Muscle layer of colon (tissue), 2 donors: ENCODE data around the gene NUBP1.

Experiments used
- H3K27ac ChIP-seq: one replicate; pipeline ENCODE4 v1.7.0; 2013; ENCODE audit warnings: low read depth, mild to moderate bottlenecking, low read length, moderate library complexity
- H3K27me3 ChIP-seq, 2 donors: one replicate each; pipeline ENCODE4 v1.7.0; 2013; ENCODE audit warnings: low read length in 2 of 2, mild to moderate bottlenecking in 2 of 2; ENCODE audit not compliant: insufficient read depth in 2 of 2, control insufficient read depth in 1 of 2
- H3K36me3 ChIP-seq: one replicate; pipeline ENCODE4 v1.7.0; 2013; ENCODE audit warnings: mild to moderate bottlenecking, low read length; ENCODE audit not compliant: insufficient read depth
- H3K4me1 ChIP-seq: one replicate; pipeline ENCODE4 v1.7.0; 2013; ENCODE audit warnings: mild to moderate bottlenecking, low read length; ENCODE audit not compliant: insufficient read depth
- H3K4me3 ChIP-seq, 2 donors: one replicate each; pipeline ENCODE4 v1.7.0; 2013; ENCODE audit warnings: low read length in 2 of 2, low read depth in 1 of 2, mild to moderate bottlenecking in 1 of 2, moderate library complexity in 1 of 2
- H3K9ac ChIP-seq: one replicate; pipeline ENCODE4 v1.7.0; 2013; ENCODE audit warnings: low read length
- H3K9me3 ChIP-seq: one replicate; pipeline ENCODE4 v1.7.0; 2013; ENCODE audit warnings: mild to moderate bottlenecking, low read length
- donor health status: abdominal sarcoma.
- donor health status: Adenocarcinoma of cecum.

Gene NUBP1

DNA sequence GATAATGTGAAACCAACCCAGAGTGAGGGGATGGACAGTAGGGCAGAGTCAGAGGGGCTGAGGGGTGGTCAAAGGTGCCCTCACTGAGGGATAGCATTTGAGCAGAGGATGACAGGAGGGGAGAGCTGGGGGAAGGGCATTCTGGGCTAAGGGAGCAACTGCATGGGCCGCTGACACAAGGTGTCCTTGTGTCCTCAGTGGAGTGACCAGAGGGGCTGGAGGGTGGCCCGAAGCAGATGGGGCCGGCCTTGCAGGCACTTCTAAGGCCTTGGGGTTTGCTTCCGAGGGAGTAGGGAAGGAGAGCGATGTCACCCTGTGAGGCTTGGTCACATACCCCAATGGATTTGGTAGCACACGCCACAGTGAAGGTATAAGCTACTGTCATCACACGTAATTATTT is 10.0 kb downstream of the NUBP1 start:
- no peak overlapping the region for H3K9ac ChIP-seq
- no peak overlapping the region for H3K27ac ChIP-seq
- H3K27me3 ChIP-seq, result no peaks in the 10 kb centered on the region
- H3K4me1 ChIP-seq, result no peaks in the 10 kb centered on the region
- H3K4me3 ChIP-seq, result no peak overlapping the region
- H3K36me3 ChIP-seq, result peaks cover 73% of the 10 kb centered on the region
- H3K9me3 ChIP-seq, result no peaks in the 10 kb centered on the region

- Histone ChIP-seq H3K4me1 (no peaks in the 10 kb centered on the region), H3K27ac (no peak overlapping the region), H3K4me3 (no peak overlapping the region), H3K9ac (no peak overlapping the region), H3K36me3 (peaks cover 73% of the 10 kb centered on the region), H3K9me3 (no peaks in the 10 kb centered on the region), H3K27me3 (no peaks in the 10 kb centered on the region)
Measured at GRCh38 chr16:10754941-10755340, 11.3 kb downstream of the NUBP1 start.

- Histone ChIP-seq H3K4me3 (no peak overlapping the region), H3K36me3 (peaks cover 85% of the 10 kb centered on the region), H3K27me3 (no peaks in the 10 kb centered on the region), H3K9me3 (no peaks in the 10 kb centered on the region), H3K9ac (no peak overlapping the region), H3K4me1 (no peaks in the 10 kb centered on the region), H3K27ac (no peak overlapping the region)
Measured at GRCh38 chr16:10756574-10756973, 12.9 kb downstream of the NUBP1 start.

GRCh38 chr16:10760858-10761257 is 17.2 kb downstream of the NUBP1 start:
- Histone ChIP-seq H3K9me3 (no peaks in the 10 kb centered on the region), H3K4me1 (no peaks in the 10 kb centered on the region), H3K9ac (no peak overlapping the region), H3K4me3 (no peak overlapping the region), H3K27me3 (no peaks in the 10 kb centered on the region), H3K27ac (no peak overlapping the region), H3K36me3 (peaks cover 80% of the 10 kb centered on the region)

DNA sequence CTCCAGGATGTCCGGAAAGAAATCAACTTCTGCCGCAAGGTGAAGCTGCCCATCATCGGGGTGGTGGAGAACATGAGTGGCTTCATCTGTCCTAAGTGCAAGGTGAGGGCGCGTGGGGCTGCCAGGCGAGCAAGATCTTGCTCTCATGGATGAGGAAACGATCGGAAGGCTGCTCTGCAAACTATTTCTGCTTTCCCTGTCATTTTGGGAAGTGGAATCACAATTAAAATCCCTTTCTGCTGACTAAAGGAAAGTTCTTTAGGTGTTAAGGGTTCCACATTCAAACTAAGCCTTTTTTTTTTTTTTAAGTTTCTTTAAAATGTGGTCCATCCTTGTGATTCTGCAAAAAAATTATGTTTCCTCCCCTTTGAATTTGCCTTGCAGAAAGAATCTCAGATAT is 17.7 kb downstream of the NUBP1 start:
- H3K27me3 ChIP-seq, result no peaks in the 10 kb centered on the region
- peaks cover 81% of the 10 kb centered on the region for H3K36me3 ChIP-seq
- no peak overlapping the region for H3K4me3 ChIP-seq
- H3K9ac ChIP-seq, result no peak overlapping the region
- H3K9me3 ChIP-seq, result no peaks in the 10 kb centered on the region
- H3K27ac ChIP-seq, result no peak overlapping the region
- H3K4me1 ChIP-seq, result no peaks in the 10 kb centered on the region

DNA sequence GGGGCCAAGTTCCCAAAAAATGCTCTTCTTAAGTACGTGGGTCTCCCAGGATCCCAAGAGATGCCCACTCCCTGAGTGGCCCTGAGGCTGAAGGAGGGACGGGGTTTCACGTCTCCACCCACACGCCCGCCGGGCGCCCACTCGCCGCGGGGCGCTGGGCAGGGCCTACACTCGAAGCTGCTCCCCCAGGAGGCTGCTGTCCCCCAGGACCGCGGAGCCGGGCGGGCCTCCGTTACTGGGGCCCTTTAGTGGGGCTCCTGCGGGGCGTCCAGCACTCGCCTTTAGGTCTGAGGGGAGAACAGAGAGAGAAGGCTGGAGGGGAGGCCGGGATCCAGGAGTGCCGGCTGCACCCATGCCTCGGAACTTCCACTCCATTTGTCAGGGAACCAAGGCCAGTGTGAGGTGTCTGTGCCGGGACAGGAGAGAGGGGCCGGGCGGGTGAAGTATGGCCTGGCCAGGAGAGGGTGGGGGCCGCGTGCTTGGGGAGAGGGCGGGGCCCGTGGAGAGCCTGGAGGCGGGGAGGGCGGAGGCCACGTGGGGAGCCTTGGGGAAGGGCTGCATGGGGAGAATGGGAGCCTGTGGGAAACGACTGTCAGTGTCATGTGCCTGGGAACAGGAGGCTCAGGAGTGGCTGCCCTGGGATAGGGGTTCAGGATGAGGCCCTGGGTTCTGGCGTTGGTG is 18.8 kb downstream of the NUBP1 start:
- no peak overlapping the region for H3K9ac ChIP-seq
- H3K9me3 ChIP-seq, result no peaks in the 10 kb centered on the region
- peaks cover 81% of the 10 kb centered on the region for H3K36me3 ChIP-seq
- H3K27ac ChIP-seq, result no peak overlapping the region
- H3K4me3 ChIP-seq, result no peak overlapping the region
- H3K27me3 ChIP-seq, result no peaks in the 10 kb centered on the region
- H3K4me1 ChIP-seq, result no peaks in the 10 kb centered on the region

DNA sequence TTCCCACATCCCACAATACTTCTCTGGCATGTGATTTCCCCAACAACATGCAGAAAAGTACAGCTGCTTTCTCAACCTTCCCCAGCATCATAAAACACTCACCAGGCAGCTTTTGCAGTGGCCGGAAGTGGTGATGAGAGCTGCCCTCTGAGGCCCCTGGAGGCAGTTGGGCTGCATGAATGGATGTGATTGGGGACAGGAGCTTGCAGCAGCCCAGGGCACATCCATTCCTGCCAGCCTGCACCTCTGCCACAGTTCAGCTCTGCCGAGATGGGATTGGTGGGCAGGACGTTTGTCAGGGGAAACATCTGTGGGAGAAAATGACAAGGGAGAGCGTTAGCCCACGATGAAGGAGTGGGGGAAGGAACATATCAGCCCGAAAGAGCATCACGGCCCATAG is 19.8 kb downstream of the NUBP1 start:
- Histone ChIP-seq H3K4me3 (no peak overlapping the region), H3K36me3 (peaks cover 77% of the 10 kb centered on the region), H3K9me3 (no peaks in the 10 kb centered on the region), H3K9ac (no peak overlapping the region), H3K4me1 (no peaks in the 10 kb centered on the region), H3K27ac (no peak overlapping the region), H3K27me3 (no peaks in the 10 kb centered on the region)

DNA sequence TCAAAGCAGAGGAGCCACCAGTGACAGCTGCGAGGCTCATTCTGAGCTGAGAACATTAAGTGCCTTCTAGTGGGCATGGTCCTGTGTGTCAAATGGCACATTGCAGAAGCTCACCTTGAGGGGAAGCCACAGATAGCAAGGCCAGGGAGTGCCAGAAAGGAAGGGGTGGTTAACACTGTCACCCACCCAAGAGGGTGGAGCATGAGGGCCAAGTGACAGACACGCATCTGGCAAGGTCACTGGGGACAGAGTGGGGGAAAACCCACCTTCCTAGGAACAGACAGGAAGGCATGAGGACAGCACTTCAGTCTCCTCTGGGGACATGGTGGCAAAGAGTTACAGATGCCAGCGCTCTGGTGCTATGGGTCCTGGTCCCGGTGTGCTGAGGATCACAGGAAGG is 22.1 kb downstream of the NUBP1 start:
- Histone ChIP-seq H3K9me3 (no peaks in the 10 kb centered on the region), H3K27me3 (no peaks in the 10 kb centered on the region), H3K4me3 (no peak overlapping the region), H3K27ac (no peak overlapping the region), H3K36me3 (peaks cover 54% of the 10 kb centered on the region), H3K4me1 (no peaks in the 10 kb centered on the region), H3K9ac (no peak overlapping the region)

DNA sequence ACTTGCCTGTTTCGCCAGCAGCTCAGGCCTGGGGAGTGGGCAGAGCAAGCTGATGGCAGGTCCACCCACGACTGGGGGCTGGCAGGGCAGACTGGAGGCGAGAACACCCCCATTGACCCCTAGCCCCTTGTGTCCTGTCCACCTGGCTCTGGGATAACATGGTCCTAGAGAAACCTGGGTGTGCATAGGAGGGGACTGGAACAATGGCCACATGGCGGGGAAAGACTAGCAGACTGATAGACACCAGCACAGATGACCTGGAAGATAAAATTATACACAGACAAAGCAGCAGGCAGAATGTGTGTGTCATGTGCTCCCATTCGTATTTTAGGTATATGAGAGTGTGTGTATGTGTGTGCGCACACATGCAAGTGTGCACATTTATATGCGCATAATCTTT is 23.5 kb downstream of the NUBP1 start:
- no peak overlapping the region for H3K27ac ChIP-seq
- H3K36me3 ChIP-seq, result peaks cover 40% of the 10 kb centered on the region
- no peaks in the 10 kb centered on the region for H3K27me3 ChIP-seq
- H3K4me3 ChIP-seq, result no peak overlapping the region
- H3K4me1 ChIP-seq, result no peaks in the 10 kb centered on the region
- H3K9ac ChIP-seq, result no peak overlapping the region
- H3K9me3 ChIP-seq, result no peaks in the 10 kb centered on the region

DNA sequence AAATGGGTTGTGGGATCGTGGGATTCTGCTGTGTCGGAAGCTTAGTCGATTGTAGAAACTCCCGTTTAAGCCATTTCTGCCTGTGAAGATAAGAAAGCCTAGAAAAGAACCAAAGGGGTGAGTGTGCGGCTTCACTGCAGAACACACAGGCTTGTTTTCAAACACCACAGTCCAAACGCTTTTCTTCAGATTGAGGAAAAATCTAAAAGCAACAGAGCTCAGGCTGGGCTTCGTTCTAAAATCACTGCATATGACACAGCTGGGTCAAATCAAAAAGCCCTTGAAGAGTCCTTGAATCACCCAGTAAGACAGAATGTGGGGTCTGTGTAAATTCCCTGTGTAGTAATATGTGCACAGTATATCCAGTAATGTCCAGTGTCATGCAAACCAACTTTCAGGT is 25.7 kb downstream of the NUBP1 start:
- H3K4me1 ChIP-seq, result no peaks in the 10 kb centered on the region
- H3K36me3 ChIP-seq, result peaks cover 26% of the 10 kb centered on the region
- H3K9me3 ChIP-seq, result no peaks in the 10 kb centered on the region
- no peak overlapping the region for H3K27ac ChIP-seq
- H3K27me3 ChIP-seq, result no peaks in the 10 kb centered on the region
- no peak overlapping the region for H3K4me3 ChIP-seq
- no peak overlapping the region for H3K9ac ChIP-seq

GRCh38 chr16:10770907-10771306 is 27.3 kb downstream of the NUBP1 start:
- Histone ChIP-seq H3K4me3 (no peak overlapping the region), H3K36me3 (peaks cover 21% of the 10 kb centered on the region), H3K4me1 (no peaks in the 10 kb centered on the region), H3K27ac (no peak overlapping the region), H3K9me3 (no peaks in the 10 kb centered on the region), H3K27me3 (no peaks in the 10 kb centered on the region), H3K9ac (no peak overlapping the region)

GRCh38 chr16:10776280-10776679 is 32.6 kb downstream of the NUBP1 start:
- Histone ChIP-seq H3K36me3 (no peaks in the 10 kb centered on the region), H3K27me3 (no peaks in the 10 kb centered on the region), H3K4me3 (no peak overlapping the region), H3K27ac (no peak overlapping the region), H3K9ac (no peak overlapping the region), H3K9me3 (no peaks in the 10 kb centered on the region), H3K4me1 (no peaks in the 10 kb centered on the region)
